MCF 10A (cell line): Measurements from ENCODE around the gene SLC30A2. TPM values are rescaled to one million over a fixed set of nuclear protein-coding genes. Genes with fewer than 3 reads are reported as not detected.

Experiments
- BruUV-seq: library from RNA; stranded (reverse); fragments of 400-500 nt; replicated peaks from 2 replicates; lab custom pipeline; 2021; lab: Mats Ljungman, UMichigan
- CTCF ChIA-PET: fragments of 300-600 bp; sonication (Branson Sonifier 250); formaldehyde crosslinking; extraction: SDS; loops from one replicate; lab custom pipeline; 2021; ENCODE audit warnings: antibody characterized with exemption, inconsistent platforms; lab: Yijun Ruan, JAX
- POLR2A ChIA-PET: fragments of 300-600, 350-650 bp; sonication (Branson Sonifier 250); formaldehyde crosslinking; extraction: SDS; loops from one replicate; lab custom pipeline; 2020; ENCODE audit warnings: antibody characterized with exemption, inconsistent platforms; lab: Yijun Ruan, JAX
- DNase-seq: peaks from one replicate; pipeline ENCODE4 v3.0.0-alpha.2; 2018; ENCODE audit not compliant: unreplicated experiment
- H3K27ac Mint-ChIP-seq: one replicate; pipeline ENCODE4 v1.8.0; 2022; ENCODE audit warnings: mild to moderate bottlenecking, low read depth, mixed read lengths; ENCODE audit not compliant: unreplicated experiment
- H3K27me3 Mint-ChIP-seq: one replicate; pipeline ENCODE4 v1.8.0; 2022; ENCODE audit warnings: mixed read lengths; ENCODE audit not compliant: insufficient read depth, unreplicated experiment
- H3K36me3 Mint-ChIP-seq: one replicate; pipeline ENCODE4 v1.8.0; 2022; ENCODE audit warnings: mild to moderate bottlenecking, moderate library complexity, mixed read lengths; ENCODE audit not compliant: insufficient read depth, unreplicated experiment
- H3K4me1 Mint-ChIP-seq: one replicate; pipeline ENCODE4 v1.8.0; 2022; ENCODE audit warnings: mixed read lengths; ENCODE audit not compliant: insufficient read depth, unreplicated experiment
- H3K4me3 Mint-ChIP-seq: one replicate; pipeline ENCODE4 v1.8.0; 2022; ENCODE audit warnings: mild to moderate bottlenecking, moderate library complexity, mixed read lengths; ENCODE audit not compliant: unreplicated experiment
- H3K9me3 Mint-ChIP-seq: one replicate; pipeline ENCODE4 v1.8.0; 2022; ENCODE audit warnings: mixed read lengths; ENCODE audit not compliant: unreplicated experiment
- intact Hi-C: fragments of 100-400 bp; cut with micrococcal nuclease; formaldehyde crosslinking; loops from 2 replicates; pipeline ENCODE4 v1.14.1; 2022
- total RNA-seq: library from RNA; stranded (reverse); gene quantifications from 2 replicates; pipeline ENCODE4 v1.2.3, GENCODE V29; 2022
- TF ChIP-seq, protein P1 (sequence below): fragments of 200-600 bp; IDR thresholded peaks from one replicate; pipeline ENCODE4 v1.8.0; 2022; ENCODE audit warnings: antibody characterized with exemption, mild to moderate bottlenecking; ENCODE audit not compliant: unreplicated experiment

SLC30A2 gene
- total RNA-seq, 1 experiment from 2014 or later = not detected

DNA sequence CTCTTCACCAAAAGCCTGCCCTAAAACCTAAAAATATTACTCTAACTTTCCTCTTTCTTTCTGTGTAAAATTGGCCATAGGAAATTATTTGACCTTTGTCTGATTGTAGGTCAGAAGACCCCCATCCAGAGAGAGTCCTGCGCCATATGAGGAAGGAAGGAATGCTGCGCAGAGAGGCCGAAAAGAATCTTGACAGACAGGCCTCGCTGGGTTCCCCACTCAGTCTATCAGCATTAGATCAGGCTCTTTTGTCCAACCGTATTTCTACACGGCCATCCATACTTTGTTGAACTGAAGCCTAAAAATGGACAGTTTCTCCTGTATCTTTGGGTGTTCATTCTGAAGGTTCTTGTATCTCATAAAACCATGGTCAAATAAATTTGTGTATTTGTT, 4.3 kb upstream of the SLC30A2 start:
- TF ChIP-seq, protein P1, sequence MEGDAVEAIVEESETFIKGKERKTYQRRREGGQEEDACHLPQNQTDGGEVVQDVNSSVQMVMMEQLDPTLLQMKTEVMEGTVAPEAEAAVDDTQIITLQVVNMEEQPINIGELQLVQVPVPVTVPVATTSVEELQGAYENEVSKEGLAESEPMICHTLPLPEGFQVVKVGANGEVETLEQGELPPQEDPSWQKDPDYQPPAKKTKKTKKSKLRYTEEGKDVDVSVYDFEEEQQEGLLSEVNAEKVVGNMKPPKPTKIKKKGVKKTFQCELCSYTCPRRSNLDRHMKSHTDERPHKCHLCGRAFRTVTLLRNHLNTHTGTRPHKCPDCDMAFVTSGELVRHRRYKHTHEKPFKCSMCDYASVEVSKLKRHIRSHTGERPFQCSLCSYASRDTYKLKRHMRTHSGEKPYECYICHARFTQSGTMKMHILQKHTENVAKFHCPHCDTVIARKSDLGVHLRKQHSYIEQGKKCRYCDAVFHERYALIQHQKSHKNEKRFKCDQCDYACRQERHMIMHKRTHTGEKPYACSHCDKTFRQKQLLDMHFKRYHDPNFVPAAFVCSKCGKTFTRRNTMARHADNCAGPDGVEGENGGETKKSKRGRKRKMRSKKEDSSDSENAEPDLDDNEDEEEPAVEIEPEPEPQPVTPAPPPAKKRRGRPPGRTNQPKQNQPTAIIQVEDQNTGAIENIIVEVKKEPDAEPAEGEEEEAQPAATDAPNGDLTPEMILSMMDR = no peak
- H3K9me3 Mint-ChIP-seq = no peaks in the 10 kb centered on the region
- intact Hi-C loops = no loop called here
- H3K4me1 Mint-ChIP-seq = no peaks in the 10 kb centered on the region
- H3K36me3 Mint-ChIP-seq = no peaks in the 10 kb centered on the region
- H3K27ac Mint-ChIP-seq = no peak overlapping the region
- ChIA-PET CTCF (interaction anchor here (0.6 to 1.1 kb wide), 2 partner anchors 14 to 115 kb away, joined by 3 read pairs; no protein-coding TSS in a partner anchor), POLR2A (no interaction called here)
- H3K4me3 Mint-ChIP-seq = no peak overlapping the region
- H3K27me3 Mint-ChIP-seq = peaks cover 49% of the 10 kb centered on the region
- no TSS peak for BruUV-seq
- DNase-seq = no peak

DNA sequence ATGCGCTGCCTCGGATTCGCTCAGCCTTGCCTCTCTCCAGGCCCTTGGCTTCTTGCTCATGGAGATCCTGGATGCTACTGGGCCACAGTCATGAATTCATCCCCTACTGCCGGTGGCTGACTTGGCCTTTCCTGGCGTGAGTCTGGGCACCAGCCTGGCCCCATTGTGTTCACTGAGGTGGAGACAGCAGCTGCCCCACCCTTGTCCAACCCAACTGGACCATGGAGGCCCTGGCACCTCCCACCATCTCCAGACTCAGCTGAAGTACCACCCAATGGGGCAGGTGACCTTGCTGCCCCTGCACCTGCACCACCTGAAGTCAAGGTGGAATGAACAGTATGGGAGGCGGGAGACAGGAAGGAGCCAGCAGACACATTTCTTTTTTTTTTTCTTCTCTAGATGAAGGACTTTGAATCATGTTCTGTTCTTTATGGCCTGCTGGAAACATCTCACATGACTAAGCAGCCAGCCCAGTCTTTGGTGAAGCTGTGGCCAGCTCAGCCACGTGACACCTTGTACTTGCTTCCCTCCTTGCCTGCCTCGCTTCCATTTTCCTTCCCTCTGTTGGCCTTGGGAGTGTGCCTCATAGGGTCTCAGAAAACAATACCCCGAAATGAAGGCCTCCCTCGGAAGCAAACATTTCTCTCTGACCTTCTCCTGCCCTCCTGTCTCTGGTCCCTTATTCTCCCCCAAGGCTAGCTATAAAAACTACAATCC, 3.8 kb upstream of the SLC30A2 start:
- Mint-ChIP-seq H3K27ac (no peak overlapping the region), H3K36me3 (no peaks in the 10 kb centered on the region), H3K4me3 (no peak overlapping the region), H3K27me3 (peaks cover 49% of the 10 kb centered on the region), H3K4me1 (no peaks in the 10 kb centered on the region), H3K9me3 (no peaks in the 10 kb centered on the region)
- ChIA-PET POLR2A (no interaction called here), CTCF (interaction anchor here (0.6 to 1.1 kb wide), 2 partner anchors 13 to 115 kb away, joined by 3 read pairs; no protein-coding TSS in a partner anchor)
- TF ChIP-seq, protein P1 = no peak
- DNase-seq = no peak
- intact Hi-C loops = no loop called here
- no TSS peak for BruUV-seq

DNA sequence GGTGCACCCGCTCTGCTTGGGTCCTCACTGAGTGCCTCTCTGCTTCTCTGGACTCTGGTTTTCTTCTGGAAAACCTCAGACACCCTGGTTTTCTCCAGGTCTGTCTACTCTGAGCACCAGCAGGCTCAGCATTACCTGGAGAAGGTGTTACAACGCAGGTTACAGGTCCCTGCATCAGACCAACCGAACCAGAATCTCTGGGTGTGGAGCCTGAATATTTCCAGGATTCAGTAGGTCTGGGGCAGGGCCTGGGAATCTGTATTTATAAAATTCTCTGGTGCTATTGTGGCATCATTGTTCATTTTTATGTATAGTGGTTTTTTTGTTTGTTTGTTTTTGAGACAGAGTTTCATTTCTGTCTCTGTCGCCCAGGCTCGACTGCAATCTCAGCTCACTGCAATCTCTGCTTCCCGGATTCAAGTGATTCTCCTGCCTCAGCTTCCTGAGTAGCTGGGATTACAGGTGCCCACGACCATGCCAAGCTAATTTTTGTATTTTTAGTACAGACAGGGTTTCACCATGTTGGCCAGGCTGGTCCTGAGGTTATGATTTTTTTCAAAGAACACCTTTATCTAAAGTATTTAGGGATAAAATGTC, 1.5 kb upstream of the SLC30A2 start:
- intact Hi-C loops = no loop called here
- Mint-ChIP-seq H3K4me3 (no peak overlapping the region), H3K9me3 (no peaks in the 10 kb centered on the region), H3K27me3 (peaks cover 51% of the 10 kb centered on the region), H3K27ac (no peak overlapping the region), H3K36me3 (no peaks in the 10 kb centered on the region), H3K4me1 (no peaks in the 10 kb centered on the region)
- CTCF ChIA-PET = interaction anchor here (1.2 kb wide), 1 partner anchor 11 kb away, joined by 7 read pairs; no protein-coding TSS in a partner anchor
- TF ChIP-seq, protein P1 = no peak
- BruUV-seq = no TSS peak
- DNase-seq = no peak
- POLR2A ChIA-PET = no interaction called here

DNA sequence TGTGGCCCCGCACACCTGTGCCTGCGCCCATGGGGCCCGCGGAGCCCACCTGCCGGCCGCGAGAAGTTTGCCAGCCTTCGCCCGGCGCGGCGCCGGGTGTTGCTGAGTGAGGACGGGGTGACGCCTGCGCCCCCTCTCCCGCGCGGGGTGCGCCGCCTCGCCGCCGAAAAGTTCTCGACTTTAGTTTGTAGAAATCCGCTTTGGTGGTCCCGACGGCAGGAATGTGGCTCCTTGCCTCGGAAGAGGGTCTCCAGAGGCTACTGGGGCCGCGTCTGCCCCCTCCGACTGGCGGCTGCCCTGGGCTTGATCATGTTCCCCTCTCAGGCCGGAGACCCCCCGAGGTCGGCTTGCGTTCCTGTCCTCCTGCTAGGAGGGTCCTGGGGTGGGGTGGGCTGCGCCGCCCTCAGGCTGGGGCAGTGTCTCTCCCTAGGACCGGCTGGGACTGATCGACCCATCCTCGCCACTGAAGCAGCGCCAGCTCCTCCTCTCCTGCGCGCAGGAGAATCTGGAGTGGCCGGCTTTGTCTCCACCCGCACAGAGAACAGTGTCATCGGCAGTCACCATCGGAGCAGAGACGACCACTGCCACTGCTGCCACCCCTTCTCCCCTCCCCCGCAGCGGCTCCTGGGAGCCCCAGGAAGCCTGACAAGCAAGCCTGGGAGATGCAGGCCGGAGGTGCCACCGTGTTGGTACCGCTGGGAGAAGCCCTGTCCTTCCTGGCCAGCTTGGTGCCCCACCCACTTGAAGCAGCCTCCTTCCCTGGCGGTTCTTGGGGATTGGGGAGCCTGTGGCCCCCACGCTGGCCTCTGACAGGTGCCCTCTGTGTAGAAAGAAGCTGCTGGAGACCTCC, 553 bp upstream of the SLC30A2 start:
- DNase-seq = no peak
- POLR2A ChIA-PET = no interaction called here
- no TSS peak for BruUV-seq
- Mint-ChIP-seq H3K36me3 (no peaks in the 10 kb centered on the region), H3K4me1 (no peaks in the 10 kb centered on the region), H3K27ac (no peak overlapping the region), H3K27me3 (peaks cover 51% of the 10 kb centered on the region), H3K9me3 (no peaks in the 10 kb centered on the region), H3K4me3 (no peak overlapping the region)
- CTCF ChIA-PET = interaction anchor here (0.7 to 1.4 kb wide), 4 partner anchors 10 to 55 kb away, joined by 3 to 7 read pairs (median 3); no protein-coding TSS in a partner anchor
- intact Hi-C loops = no loop called here
- TF ChIP-seq, protein P1 = no peak
